ENCODE results near the gene CNTROB. TPM values are rescaled to one million over a fixed set of nuclear protein-coding genes. Genes with fewer than 3 reads are reported as not detected.

CNTROB gene
- polyA plus RNA-seq, 4 donors, result 18.4 to 24.6 (median 24.0) TPM

DNA sequence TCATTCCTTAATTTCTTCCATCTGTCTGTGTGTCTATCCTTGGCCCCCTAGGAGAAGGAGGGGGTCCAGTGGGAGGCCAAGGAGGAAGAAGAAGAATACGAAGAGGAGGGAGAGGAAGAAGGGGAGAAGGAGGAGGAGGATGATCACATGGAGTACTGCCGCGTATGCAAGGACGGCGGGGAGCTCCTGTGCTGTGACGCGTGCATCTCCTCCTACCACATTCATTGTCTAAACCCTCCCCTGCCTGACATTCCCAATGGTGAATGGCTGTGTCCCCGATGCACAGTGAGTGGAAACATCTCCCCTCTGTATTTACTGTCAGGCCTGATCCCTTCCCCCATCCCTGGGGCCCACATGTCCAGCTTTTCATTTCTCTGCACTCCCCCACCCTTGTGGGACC is 37.1 kb upstream of the CNTROB start:
- FAIRE-seq (no peak), DNase-seq (no peak)
- H3K4me1 ChIP-seq (ENCODE audit: control insufficient read depth in 3 of 3, insufficient read depth in 2 of 3, low read depth in 1 of 3, low read length in 2 of 3), result peaks cover 0 to 7% (median 0%) of the 10 kb centered on the region in 3 donors
- H3K9me3 ChIP-seq (ENCODE audit: control insufficient read depth in 2 of 2, insufficient read depth in 1 of 2, low read depth in 1 of 2, low read length in 1 of 2), result no peaks in the 10 kb centered on the region
- 91 to 95% (median 92%) methylated on average over 8 of the region's 8 CpGs for WGBS, 3 donors
- H3K27ac ChIP-seq (ENCODE audit: low read depth in 1 of 3, low read length in 2 of 3), result no peak overlapping the region
- no peak overlapping the region for H3K4me3 ChIP-seq (ENCODE audit: low read depth in 1 of 3, low read length in 3 of 3)
- no peaks in the 10 kb centered on the region for H3K27me3 ChIP-seq (ENCODE audit: control insufficient read depth in 3 of 3, insufficient read depth in 3 of 3, low read length in 3 of 3)
- H3K36me3 ChIP-seq (ENCODE audit: control insufficient read depth in 3 of 3, insufficient read depth in 2 of 3, low read depth in 1 of 3, low read length in 3 of 3), result peaks cover 14 to 84% (median 15%) of the 10 kb centered on the region in 3 donors

DNA sequence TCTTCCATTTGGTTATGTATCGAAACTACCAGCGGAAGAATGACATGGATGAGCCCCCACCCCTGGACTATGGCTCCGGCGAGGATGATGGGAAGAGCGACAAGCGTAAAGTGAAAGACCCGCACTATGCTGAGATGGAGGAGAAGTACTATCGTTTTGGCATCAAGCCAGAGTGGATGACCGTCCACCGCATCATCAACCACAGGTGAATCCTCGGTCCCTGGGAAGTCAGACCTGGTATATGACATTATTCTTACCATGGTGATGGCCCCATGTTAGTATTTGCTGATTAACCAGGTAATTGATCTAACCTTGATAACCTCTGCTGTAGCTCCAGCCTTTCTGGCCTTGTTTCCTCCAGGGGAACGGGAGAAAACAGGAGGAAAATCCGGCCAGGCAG is 34.9 kb upstream of the CNTROB start:
- FAIRE-seq, result no peak
- no peak overlapping the region for H3K4me3 ChIP-seq (ENCODE audit: low read depth in 1 of 3, low read length in 3 of 3)
- H3K27ac ChIP-seq (ENCODE audit: low read depth in 1 of 3, low read length in 2 of 3), result no peak overlapping the region
- H3K27me3 ChIP-seq (ENCODE audit: control insufficient read depth in 3 of 3, insufficient read depth in 3 of 3, low read length in 3 of 3), result no peaks in the 10 kb centered on the region
- no peaks in the 10 kb centered on the region for H3K9me3 ChIP-seq (ENCODE audit: control insufficient read depth in 2 of 2, insufficient read depth in 1 of 2, low read depth in 1 of 2, low read length in 1 of 2)
- WGBS, 3 donors, result 89% methylated on average over 13 of the region's 13 CpGs
- H3K36me3 ChIP-seq (ENCODE audit: control insufficient read depth in 3 of 3, insufficient read depth in 2 of 3, low read depth in 1 of 3, low read length in 3 of 3), result peaks cover 14 to 82% (median 18%) of the 10 kb centered on the region in 3 donors
- H3K4me1 ChIP-seq (ENCODE audit: control insufficient read depth in 3 of 3, insufficient read depth in 2 of 3, low read depth in 1 of 3, low read length in 2 of 3), result peaks cover 0 to 5% (median 0%) of the 10 kb centered on the region in 3 donors
- DNase-seq, result no peak

DNA sequence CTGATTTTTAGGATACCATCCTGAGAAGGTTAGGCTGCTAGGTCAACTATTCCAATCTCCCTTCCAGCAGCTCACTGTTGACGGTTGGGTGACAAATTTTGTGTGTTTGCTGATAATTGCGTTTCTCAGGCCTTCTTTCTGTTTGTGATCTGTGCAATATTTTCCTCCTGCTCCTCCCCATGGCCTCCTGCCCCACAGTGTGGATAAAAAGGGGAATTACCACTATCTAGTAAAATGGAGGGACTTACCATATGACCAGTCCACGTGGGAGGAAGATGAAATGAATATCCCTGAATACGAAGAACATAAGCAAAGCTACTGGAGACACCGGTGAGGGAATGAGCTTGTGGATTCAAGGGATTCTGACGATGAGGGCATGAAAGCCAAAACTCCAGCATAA is 34.2 kb upstream of the CNTROB start:
- no peaks in the 10 kb centered on the region for H3K27me3 ChIP-seq (ENCODE audit: control insufficient read depth in 3 of 3, insufficient read depth in 3 of 3, low read length in 3 of 3)
- WGBS, 3 donors, result 44 to 48% (median 44%) methylated on average over 6 of the region's 6 CpGs
- FAIRE-seq (no peak), DNase-seq (peak; percentile 54 to 60)
- no peak overlapping the region for H3K4me3 ChIP-seq (ENCODE audit: low read depth in 1 of 3, low read length in 3 of 3)
- peaks cover 14 to 85% (median 18%) of the 10 kb centered on the region in 3 donors for H3K36me3 ChIP-seq (ENCODE audit: control insufficient read depth in 3 of 3, insufficient read depth in 2 of 3, low read depth in 1 of 3, low read length in 3 of 3)
- no peaks in the 10 kb centered on the region for H3K9me3 ChIP-seq (ENCODE audit: control insufficient read depth in 2 of 2, insufficient read depth in 1 of 2, low read depth in 1 of 2, low read length in 1 of 2)
- no peak overlapping the region for H3K27ac ChIP-seq (ENCODE audit: low read depth in 1 of 3, low read length in 2 of 3)
- peaks cover 0 to 5% (median 0%) of the 10 kb centered on the region in 3 donors for H3K4me1 ChIP-seq (ENCODE audit: control insufficient read depth in 3 of 3, insufficient read depth in 2 of 3, low read depth in 1 of 3, low read length in 2 of 3)

DNA sequence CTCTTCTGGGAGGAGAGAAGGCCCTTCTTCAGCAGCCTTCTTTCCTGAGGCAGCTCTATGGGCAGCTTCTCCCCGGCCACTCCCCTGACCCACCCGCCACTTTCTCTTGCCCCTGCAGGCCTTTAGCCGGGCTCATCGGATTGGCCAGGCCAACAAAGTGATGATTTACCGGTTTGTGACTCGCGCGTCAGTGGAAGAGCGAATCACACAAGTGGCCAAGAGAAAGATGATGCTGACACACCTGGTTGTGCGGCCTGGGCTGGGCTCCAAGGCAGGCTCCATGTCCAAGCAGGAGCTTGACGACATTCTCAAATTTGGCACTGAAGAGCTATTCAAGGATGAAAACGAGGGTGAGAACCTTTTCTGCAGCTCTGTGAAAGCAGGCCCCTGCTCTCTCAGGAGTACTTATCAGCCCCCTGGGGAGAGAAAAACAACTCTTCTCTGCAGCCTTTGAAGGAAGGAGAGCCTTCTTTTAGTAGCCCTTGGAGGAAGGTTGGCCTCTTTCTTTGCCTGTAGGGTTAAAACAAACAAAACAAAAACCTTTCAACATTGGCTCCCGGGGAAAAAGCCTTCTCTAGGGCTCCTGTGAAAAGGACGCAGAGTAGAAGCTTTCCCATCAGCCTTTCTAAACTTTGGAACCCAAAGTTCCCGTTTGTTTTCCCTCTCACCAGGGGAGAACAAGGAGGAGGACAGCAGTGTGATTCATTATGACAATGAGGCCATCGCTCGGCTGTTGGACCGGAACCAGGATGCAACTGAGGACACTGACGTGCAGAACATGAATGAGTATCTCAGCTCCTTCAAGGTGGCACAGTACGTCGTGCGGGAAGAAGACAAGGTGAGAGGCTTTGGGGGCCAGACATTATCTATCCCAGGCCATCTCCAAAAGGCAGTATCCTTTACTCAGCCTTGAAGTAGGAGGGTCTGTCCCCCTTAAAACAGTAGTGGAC is 28.6 kb upstream of the CNTROB start:
- DNase-seq (no peak), FAIRE-seq (no peak)
- Histone ChIP-seq H3K27ac (ENCODE audit: low read depth in 1 of 3, low read length in 2 of 3) (no peak overlapping the region), H3K4me1 (ENCODE audit: control insufficient read depth in 3 of 3, insufficient read depth in 2 of 3, low read depth in 1 of 3, low read length in 2 of 3) (no peaks in the 10 kb centered on the region), H3K4me3 (ENCODE audit: low read depth in 1 of 3, low read length in 3 of 3) (no peak overlapping the region), H3K9me3 (ENCODE audit: control insufficient read depth in 2 of 2, insufficient read depth in 1 of 2, low read depth in 1 of 2, low read length in 1 of 2) (no peaks in the 10 kb centered on the region), H3K36me3 (ENCODE audit: control insufficient read depth in 3 of 3, insufficient read depth in 2 of 3, low read depth in 1 of 3, low read length in 3 of 3) (peaks cover 11 to 93% (median 42%) of the 10 kb centered on the region in 3 donors), H3K27me3 (ENCODE audit: control insufficient read depth in 3 of 3, insufficient read depth in 3 of 3, low read length in 3 of 3) (no peaks in the 10 kb centered on the region)
- WGBS, 3 donors, result 84 to 88% (median 88%) methylated on average over 22 of the region's 22 CpGs

DNA sequence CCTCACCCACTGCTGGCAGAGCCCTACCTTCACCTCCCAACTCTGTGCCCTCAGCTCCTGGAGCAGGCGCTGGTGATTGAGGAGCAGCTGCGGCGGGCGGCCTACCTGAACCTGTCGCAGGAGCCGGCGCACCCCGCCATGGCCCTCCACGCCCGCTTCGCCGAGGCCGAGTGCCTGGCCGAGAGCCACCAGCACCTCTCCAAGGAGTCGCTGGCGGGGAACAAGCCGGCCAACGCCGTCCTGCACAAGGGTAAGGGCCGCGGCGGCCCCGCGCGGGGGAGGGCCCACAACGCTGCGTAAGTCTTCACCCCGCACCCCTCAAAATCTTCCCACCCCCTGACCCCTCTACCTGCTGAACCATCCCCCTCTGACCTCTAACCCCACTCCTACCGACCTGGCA is 22.9 kb upstream of the CNTROB start:
- Histone ChIP-seq H3K4me3 (ENCODE audit: low read depth in 1 of 3, low read length in 3 of 3) (no peak overlapping the region), H3K27ac (ENCODE audit: low read depth in 1 of 3, low read length in 2 of 3) (no peak overlapping the region), H3K4me1 (ENCODE audit: control insufficient read depth in 3 of 3, insufficient read depth in 2 of 3, low read depth in 1 of 3, low read length in 2 of 3) (no peaks in the 10 kb centered on the region), H3K36me3 (ENCODE audit: control insufficient read depth in 3 of 3, insufficient read depth in 2 of 3, low read depth in 1 of 3, low read length in 3 of 3) (peaks cover 13 to 81% (median 29%) of the 10 kb centered on the region in 3 donors), H3K27me3 (ENCODE audit: control insufficient read depth in 3 of 3, insufficient read depth in 3 of 3, low read length in 3 of 3) (no peaks in the 10 kb centered on the region), H3K9me3 (ENCODE audit: control insufficient read depth in 2 of 2, insufficient read depth in 1 of 2, low read depth in 1 of 2, low read length in 1 of 2) (no peaks in the 10 kb centered on the region)
- 93 to 94% (median 93%) methylated on average over 18 to 29 of the region's 29 CpGs for whole genome bisulfite sequencing, 3 donors
- FAIRE-seq (no peak), DNase-seq (no peak)

DNA sequence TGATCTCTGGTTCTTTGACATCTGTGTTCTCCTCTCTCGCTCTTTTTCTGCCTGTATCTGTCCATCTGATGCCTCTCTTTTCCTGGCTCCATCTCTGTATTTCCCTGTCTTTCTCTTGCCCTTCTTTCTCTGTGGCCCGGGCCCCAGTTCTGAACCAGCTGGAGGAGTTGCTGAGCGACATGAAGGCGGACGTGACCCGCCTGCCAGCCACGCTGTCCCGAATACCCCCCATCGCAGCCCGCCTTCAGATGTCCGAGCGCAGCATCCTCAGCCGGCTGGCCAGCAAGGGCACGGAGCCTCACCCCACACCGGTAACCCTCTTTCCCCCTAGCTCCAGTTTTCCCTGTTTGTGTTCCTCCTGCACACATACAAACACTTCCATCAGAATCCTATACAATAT is 21.7 kb upstream of the CNTROB start:
- WGBS, 3 donors, result 93 to 97% (median 96%) methylated on average over 15 of the region's 15 CpGs
- Histone ChIP-seq H3K4me1 (ENCODE audit: control insufficient read depth in 3 of 3, insufficient read depth in 2 of 3, low read depth in 1 of 3, low read length in 2 of 3) (peaks cover 0 to 7% (median 0%) of the 10 kb centered on the region in 3 donors), H3K9me3 (ENCODE audit: control insufficient read depth in 2 of 2, insufficient read depth in 1 of 2, low read depth in 1 of 2, low read length in 1 of 2) (no peaks in the 10 kb centered on the region), H3K4me3 (ENCODE audit: low read depth in 1 of 3, low read length in 3 of 3) (no peak overlapping the region), H3K36me3 (ENCODE audit: control insufficient read depth in 3 of 3, insufficient read depth in 2 of 3, low read depth in 1 of 3, low read length in 3 of 3) (peaks cover 13 to 73% (median 24%) of the 10 kb centered on the region in 3 donors), H3K27me3 (ENCODE audit: control insufficient read depth in 3 of 3, insufficient read depth in 3 of 3, low read length in 3 of 3) (no peaks in the 10 kb centered on the region), H3K27ac (ENCODE audit: low read depth in 1 of 3, low read length in 2 of 3) (no peak overlapping the region)
- FAIRE-seq (no peak), DNase-seq (no peak)

DNA sequence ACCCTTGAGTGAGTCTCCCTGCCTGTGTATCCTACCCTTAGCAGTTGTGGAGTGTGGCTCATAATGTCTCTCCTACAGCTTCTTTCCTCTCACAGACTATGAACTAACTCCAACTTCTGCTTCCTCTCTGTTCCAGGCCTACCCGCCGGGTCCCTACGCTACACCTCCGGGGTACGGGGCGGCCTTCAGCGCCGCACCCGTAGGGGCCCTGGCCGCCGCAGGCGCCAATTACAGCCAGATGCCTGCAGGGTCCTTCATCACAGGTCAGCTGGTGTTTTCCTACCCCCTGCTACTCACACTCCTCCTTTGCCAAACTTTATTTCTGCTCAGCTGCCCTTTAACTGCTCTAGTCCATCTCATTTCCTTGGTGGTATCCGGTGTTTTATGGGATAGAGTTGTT is 21.3 kb upstream of the CNTROB start:
- no peak overlapping the region for H3K4me3 ChIP-seq (ENCODE audit: low read depth in 1 of 3, low read length in 3 of 3)
- H3K9me3 ChIP-seq (ENCODE audit: control insufficient read depth in 2 of 2, insufficient read depth in 1 of 2, low read depth in 1 of 2, low read length in 1 of 2), result no peaks in the 10 kb centered on the region
- peaks cover 0 to 8% (median 0%) of the 10 kb centered on the region in 3 donors for H3K4me1 ChIP-seq (ENCODE audit: control insufficient read depth in 3 of 3, insufficient read depth in 2 of 3, low read depth in 1 of 3, low read length in 2 of 3)
- H3K27me3 ChIP-seq (ENCODE audit: control insufficient read depth in 3 of 3, insufficient read depth in 3 of 3, low read length in 3 of 3), result no peaks in the 10 kb centered on the region
- H3K36me3 ChIP-seq (ENCODE audit: control insufficient read depth in 3 of 3, insufficient read depth in 2 of 3, low read depth in 1 of 3, low read length in 3 of 3), result peaks cover 10 to 69% (median 21%) of the 10 kb centered on the region in 3 donors
- H3K27ac ChIP-seq (ENCODE audit: low read depth in 1 of 3, low read length in 2 of 3), result no peak overlapping the region
- no peak for FAIRE-seq
- no peak for DNase-seq
- WGBS, 3 donors, result 92 to 96% (median 93%) methylated on average over 13 of the region's 13 CpGs

DNA sequence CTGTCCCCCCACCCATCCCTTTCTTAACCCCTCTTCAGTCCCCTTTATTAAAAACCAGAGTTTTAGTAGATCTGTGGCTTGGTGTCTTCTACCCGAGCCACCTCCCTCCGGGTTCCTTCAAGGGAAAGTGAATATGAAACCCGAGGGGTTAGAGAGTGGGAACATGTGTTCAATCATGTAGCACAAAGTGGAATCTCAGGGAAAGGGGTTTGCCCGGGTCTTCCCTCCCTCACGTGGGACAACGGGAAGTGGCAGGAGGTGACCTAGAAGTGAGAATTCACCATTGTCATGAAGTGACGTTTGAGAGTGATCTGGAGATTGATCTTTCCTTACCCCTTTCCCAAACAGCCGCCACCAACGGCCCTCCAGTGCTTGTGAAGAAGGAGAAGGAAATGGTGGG is 20.9 kb upstream of the CNTROB start:
- Histone ChIP-seq H3K27me3 (ENCODE audit: control insufficient read depth in 3 of 3, insufficient read depth in 3 of 3, low read length in 3 of 3) (no peaks in the 10 kb centered on the region), H3K27ac (ENCODE audit: low read depth in 1 of 3, low read length in 2 of 3) (no peak overlapping the region), H3K36me3 (ENCODE audit: control insufficient read depth in 3 of 3, insufficient read depth in 2 of 3, low read depth in 1 of 3, low read length in 3 of 3) (peaks cover 9 to 65% (median 17%) of the 10 kb centered on the region in 3 donors), H3K4me3 (ENCODE audit: low read depth in 1 of 3, low read length in 3 of 3) (no peak overlapping the region), H3K4me1 (ENCODE audit: control insufficient read depth in 3 of 3, insufficient read depth in 2 of 3, low read depth in 1 of 3, low read length in 2 of 3) (peaks cover 0 to 10% (median 0%) of the 10 kb centered on the region in 3 donors), H3K9me3 (ENCODE audit: control insufficient read depth in 2 of 2, insufficient read depth in 1 of 2, low read depth in 1 of 2, low read length in 1 of 2) (peaks cover 0 to 1% of the 10 kb centered on the region in 2 donors)
- WGBS, 3 donors, result 75 to 81% (median 77%) methylated on average over 9 of the region's 9 CpGs
- DNase-seq, result no peak
- FAIRE-seq, result no peak

All from small intestine (tissue), 7 donors.